SK-N-MC (cell line): ENCODE measurements around the gene ZBTB25.

Source experiments
- DNase-seq: peaks from one replicate; pipeline ENCODE4 v3.0.0-alpha.2; 2011; ENCODE audit warnings: low read depth, low spot score
- H3K27ac ChIP-seq: fragments of 200-600 bp; sonication (generic); 2 replicates; pipeline ENCODE4 v1.5.1; 2016; ENCODE audit warnings: mixed run types
- H3K36me3 ChIP-seq: fragments of 200-600 bp; sonication (generic); 2 replicates; pipeline ENCODE4 v1.6.1; 2017; ENCODE audit warnings: antibody characterized with exemption, low read length, mixed read lengths; ENCODE audit not compliant: insufficient read depth
- H3K4me3 ChIP-seq: fragments of 200-600 bp; sonication (generic); 2 replicates; pipeline ENCODE4 v1.5.1; 2016
- H3K9ac ChIP-seq: fragments of 200-600 bp; sonication (generic); 2 replicates; pipeline ENCODE4 v1.8.0; 2017; ENCODE audit warnings: mixed run types, mixed read lengths; ENCODE audit not compliant: insufficient read length
- H3K9me3 ChIP-seq: fragments of 200-600 bp; sonication (generic); 2 replicates; pipeline ENCODE4 v1.6.1; 2017; ENCODE audit warnings: low read depth, mild to moderate bottlenecking, antibody characterized with exemption, low read length, moderate library complexity, mixed read lengths
- EZH2 ChIP-seq: fragments of 200-600 bp; sonication (generic); IDR thresholded peaks from one replicate; pipeline ENCODE4 v1.6.1; 2017; ENCODE audit warnings: antibody characterized with exemption
- FOXP2 ChIP-seq: optimal IDR thresholded peaks from 2 replicates; pipeline ENCODE3; 2011; ENCODE audit warnings: mild to moderate bottlenecking, moderate library complexity; ENCODE audit not compliant: insufficient read depth; ENCODE audit errors: extremely low read length, control extremely low read depth
- POLR2AphosphoS5 ChIP-seq: IDR thresholded peaks from 2 replicates; pipeline ENCODE4 v1.6.1; 2012; ENCODE audit warnings: mild to moderate bottlenecking, low read depth, low read length, borderline replicate concordance

The ZBTB25 gene

DNA sequence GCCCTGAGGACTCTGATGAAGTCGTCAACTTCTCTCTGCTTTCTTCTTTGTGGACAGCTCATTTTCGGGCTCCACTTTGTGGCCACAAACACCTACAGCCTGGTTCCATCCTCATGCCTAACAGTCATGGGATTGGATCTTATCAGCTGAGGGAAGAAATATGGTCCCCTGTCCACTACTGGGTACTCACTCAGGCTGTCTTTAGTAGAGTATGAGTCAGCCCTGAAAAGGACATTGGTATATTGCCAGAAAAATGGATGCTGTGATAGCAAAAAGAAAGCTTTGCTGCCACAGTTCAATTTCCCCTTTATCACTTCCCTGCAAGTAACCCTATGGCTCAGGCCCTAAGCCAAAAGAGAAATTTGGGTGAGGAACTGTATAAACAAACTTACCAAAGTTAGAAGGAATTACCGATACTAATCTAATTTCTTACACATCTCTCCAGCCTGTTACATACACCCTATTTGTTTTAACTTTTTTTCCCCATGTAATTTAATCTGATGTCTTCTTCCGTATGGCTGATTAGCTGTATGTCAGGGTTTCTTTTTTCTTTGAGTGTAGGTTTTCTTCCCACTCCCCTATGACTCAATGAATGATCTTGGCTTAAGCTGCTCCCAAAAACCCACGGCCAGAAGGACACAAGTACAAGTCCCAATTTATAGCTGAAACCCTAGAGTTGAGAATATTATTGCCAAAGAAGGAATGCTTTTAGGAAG lies 86.4 kb downstream of the ZBTB25 start:
- no peak for DNase-seq

DNA sequence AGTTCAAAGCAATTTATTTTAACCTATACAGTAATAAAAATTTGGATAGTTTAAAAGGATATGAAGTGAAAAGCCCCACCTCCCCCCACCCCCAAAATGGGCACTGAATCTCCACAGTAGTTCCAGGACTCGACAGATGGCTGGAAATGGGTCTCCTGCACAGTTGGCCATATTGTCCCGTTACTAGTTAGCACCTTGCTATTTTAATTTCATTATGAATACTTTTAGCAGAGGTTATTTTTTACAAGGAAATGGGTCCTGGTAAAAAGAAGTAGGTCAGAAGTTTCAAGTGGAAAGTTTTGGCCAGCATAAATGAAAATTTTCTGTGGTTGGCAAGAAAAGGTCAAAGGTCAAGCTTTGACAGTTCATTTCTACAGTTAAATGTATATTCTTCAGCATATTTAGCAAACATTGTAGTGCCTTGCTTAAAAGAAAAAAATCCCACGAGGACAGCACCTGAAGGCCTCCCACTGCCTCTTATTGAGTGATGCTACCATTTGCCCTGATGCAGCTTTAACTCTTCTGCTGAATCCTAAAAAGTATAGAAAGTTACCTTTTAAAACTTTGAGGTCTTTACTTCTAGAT lies 87.2 kb downstream of the ZBTB25 start:
- Histone ChIP-seq H3K9me3 (no peaks in the 10 kb centered on the region), H3K4me3 (no peak overlapping the region), H3K36me3 (peaks cover 89% of the 10 kb centered on the region), H3K27ac (no peak overlapping the region), H3K9ac (no peak overlapping the region)
- TF ChIP-seq POLR2AphosphoS5, result no peak
- no peak for TF ChIP-seq FOXP2
- TF ChIP-seq EZH2, result no peak
- no peak for DNase-seq

More for the DNA sequence above, 86.4 kb downstream of the ZBTB25 start:
- no peak for TF ChIP-seq EZH2
- H3K36me3 ChIP-seq, result peaks cover 89% of the 10 kb centered on the region
- H3K27ac ChIP-seq, result no peak overlapping the region
- no peaks in the 10 kb centered on the region for H3K9me3 ChIP-seq
- H3K4me3 ChIP-seq, result no peak overlapping the region
- H3K9ac ChIP-seq, result no peak overlapping the region

DNA sequence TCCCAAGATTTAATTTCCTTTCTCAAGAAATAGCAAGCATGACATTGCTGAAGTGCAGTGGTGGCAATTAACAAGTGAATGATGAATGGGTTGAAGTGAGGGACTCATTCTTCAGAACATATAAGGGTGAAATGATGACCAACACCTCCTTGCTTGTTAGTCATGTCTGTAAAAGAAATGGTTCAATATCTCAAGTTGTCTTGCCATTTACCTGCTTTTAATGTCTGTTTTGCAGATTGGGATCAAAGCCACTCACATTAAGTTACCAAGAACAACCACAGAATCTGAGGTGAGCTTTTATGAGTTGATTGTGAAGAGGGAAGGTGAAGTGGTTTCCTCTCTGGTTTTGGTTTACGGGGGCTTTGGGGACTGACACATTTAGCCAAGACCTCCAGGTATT lies 91.4 kb downstream of the ZBTB25 start:
- DNase-seq, result no peak
- no peak for TF ChIP-seq EZH2
- TF ChIP-seq FOXP2, result no peak
- no peak for TF ChIP-seq POLR2AphosphoS5
- no peak overlapping the region for H3K9ac ChIP-seq
- no peak overlapping the region for H3K27ac ChIP-seq
- H3K4me3 ChIP-seq, result no peak overlapping the region
- no peaks in the 10 kb centered on the region for H3K9me3 ChIP-seq
- H3K36me3 ChIP-seq, result peaks cover 84% of the 10 kb centered on the region

GRCh38 chr14:64411001-64411400 lies 92.6 kb downstream of the ZBTB25 start:
- TF ChIP-seq FOXP2 (no peak), EZH2 (no peak), POLR2AphosphoS5 (no peak)
- H3K9ac ChIP-seq, result no peak overlapping the region
- no peak overlapping the region for H3K27ac ChIP-seq
- no peaks in the 10 kb centered on the region for H3K9me3 ChIP-seq
- peaks cover 81% of the 10 kb centered on the region for H3K36me3 ChIP-seq
- DNase-seq, result no peak
- H3K4me3 ChIP-seq, result no peak overlapping the region

DNA sequence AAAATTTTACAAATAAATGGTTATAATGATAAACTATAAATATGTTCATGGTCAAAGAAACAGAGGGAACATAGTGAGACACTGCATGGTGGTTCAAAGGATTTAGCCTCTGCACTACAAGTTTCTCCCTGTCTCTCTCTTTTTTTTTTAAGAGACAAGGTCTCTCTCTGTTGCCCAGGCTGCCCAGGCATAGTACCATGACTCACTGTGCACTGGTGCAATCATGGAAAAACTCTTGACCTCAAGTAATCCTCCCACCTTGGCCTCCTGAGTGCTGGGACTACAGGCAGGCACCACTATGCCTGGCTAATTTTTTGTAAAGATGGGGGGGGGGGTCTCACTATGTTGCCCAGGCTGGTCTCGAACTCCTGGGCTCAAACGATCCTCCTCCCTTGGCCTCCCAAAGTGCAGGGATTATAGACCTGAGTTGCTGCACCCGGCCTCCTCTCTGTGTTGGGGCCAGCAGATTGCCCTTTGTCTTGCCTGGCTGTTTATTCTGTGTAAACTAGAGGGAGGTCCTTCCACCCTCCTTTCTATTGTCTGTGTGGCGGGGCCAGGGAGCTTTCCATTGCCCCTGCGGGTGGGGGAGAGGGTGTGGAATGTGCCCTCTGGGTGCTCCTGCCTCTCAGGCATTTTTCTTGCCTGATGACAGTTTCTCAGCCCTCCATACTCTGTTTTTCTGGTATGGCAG lies 93.4 kb downstream of the ZBTB25 start:
- no peak overlapping the region for H3K9ac ChIP-seq

GRCh38 chr14:64409126-64409920 lies 94.3 kb downstream of the ZBTB25 start:
- DNase-seq, result no peak
- no peak for TF ChIP-seq POLR2AphosphoS5
- TF ChIP-seq EZH2, result no peak
- no peak for TF ChIP-seq FOXP2
- Histone ChIP-seq H3K4me3 (no peak overlapping the region), H3K9me3 (no peaks in the 10 kb centered on the region), H3K36me3 (peaks cover 80% of the 10 kb centered on the region), H3K27ac (no peak overlapping the region), H3K9ac (no peak overlapping the region)

More for the DNA sequence above, 93.4 kb downstream of the ZBTB25 start:
- no peaks in the 10 kb centered on the region for H3K9me3 ChIP-seq
- H3K36me3 ChIP-seq, result peaks cover 78% of the 10 kb centered on the region
- no peak for DNase-seq
- H3K4me3 ChIP-seq, result no peak overlapping the region
- TF ChIP-seq EZH2 (no peak), POLR2AphosphoS5 (no peak), FOXP2 (no peak)
- no peak overlapping the region for H3K27ac ChIP-seq

DNA sequence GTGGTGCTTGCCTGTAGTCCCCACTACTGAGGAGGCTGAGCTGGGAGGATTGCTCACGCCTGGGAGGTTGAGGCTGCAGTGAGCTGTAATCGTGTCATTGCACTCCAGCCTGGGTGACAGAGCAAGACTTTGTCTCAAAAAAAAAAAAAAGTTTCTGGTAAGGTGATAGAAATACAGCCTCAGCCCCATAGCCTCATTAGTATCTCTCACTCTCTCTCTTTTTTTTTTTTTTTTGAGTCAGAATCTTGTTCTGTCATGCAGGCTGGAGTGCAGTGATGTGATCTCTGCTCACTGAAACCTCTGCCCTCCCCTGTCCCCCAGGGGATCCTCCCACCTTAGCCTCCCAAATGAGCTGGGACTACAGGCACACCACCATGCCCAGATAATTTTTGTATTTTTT lies 96.3 kb downstream of the ZBTB25 start:
- no peaks in the 10 kb centered on the region for H3K9me3 ChIP-seq
- no peak for TF ChIP-seq FOXP2
- no peak for TF ChIP-seq EZH2
- TF ChIP-seq POLR2AphosphoS5, result no peak

GRCh38 chr14:64405295-64405694 lies 98.3 kb downstream of the ZBTB25 start:
- Histone ChIP-seq H3K9ac (no peak overlapping the region), H3K9me3 (no peaks in the 10 kb centered on the region), H3K36me3 (peaks cover 70% of the 10 kb centered on the region), H3K27ac (no peak overlapping the region), H3K4me3 (no peak overlapping the region)
- DNase-seq, result no peak
- TF ChIP-seq FOXP2 (no peak), EZH2 (no peak), POLR2AphosphoS5 (no peak)

More for the DNA sequence above, 96.3 kb downstream of the ZBTB25 start:
- DNase-seq, result no peak
- no peak overlapping the region for H3K9ac ChIP-seq
- H3K27ac ChIP-seq, result no peak overlapping the region
- H3K36me3 ChIP-seq, result peaks cover 73% of the 10 kb centered on the region
- H3K4me3 ChIP-seq, result no peak overlapping the region
